KOPT-K1 (cell line): Measurements from ENCODE around the gene GRIN2C.

ENCODE experiments used
- H3K27ac ChIP-seq: fragments of 200-600 bp; sonication (generic); 2 replicates; pipeline ENCODE4 v1.5.1; 2016; ENCODE audit warnings: antibody characterized with exemption, mild to moderate bottlenecking, low read depth, low read length; ENCODE audit not compliant: poor library complexity, severe bottlenecking
- H3K36me3 ChIP-seq: fragments of 200-600 bp; sonication (generic); 2 replicates; pipeline ENCODE4 v1.5.1; 2017; ENCODE audit warnings: antibody characterized with exemption, mild to moderate bottlenecking, low read length, moderate library complexity; ENCODE audit not compliant: insufficient read depth
- H3K9me3 ChIP-seq: fragments of 200-600 bp; sonication (generic); 2 replicates; pipeline ENCODE4 v1.5.1; 2017; ENCODE audit warnings: antibody characterized with exemption, low read length, mild to moderate bottlenecking; ENCODE audit not compliant: insufficient read depth, poor library complexity, severe bottlenecking

GRIN2C gene

GRCh38 chr17:74862919-74863318, 3.2 kb upstream of the GRIN2C start:
- H3K36me3 ChIP-seq: peaks cover 10% of the 10 kb centered on the region; the same call in 1 of the 2 replicates
- H3K27ac ChIP-seq: no peak overlapping the region
- no peaks in the 10 kb centered on the region for H3K9me3 ChIP-seq

GRCh38 chr17:74862108-74862901, 2.6 kb upstream of the GRIN2C start:
- no peak overlapping the region for H3K27ac ChIP-seq
- H3K9me3 ChIP-seq: no peaks in the 10 kb centered on the region

GRCh38 chr17:74861662-74862107, 2.0 kb upstream of the GRIN2C start:
- H3K36me3 ChIP-seq: peaks cover 10% of the 10 kb centered on the region; the same call in 1 of the 2 replicates
- no peak overlapping the region for H3K27ac ChIP-seq
- H3K9me3 ChIP-seq: no peaks in the 10 kb centered on the region

More at GRCh38 chr17:74862108-74862901, 2.6 kb upstream of the GRIN2C start:
- peaks cover 10% of the 10 kb centered on the region; the same call in 1 of the 2 replicates for H3K36me3 ChIP-seq

GRCh38 chr17:74860872-74861661, 1.4 kb upstream of the GRIN2C start:
- no peak overlapping the region for H3K27ac ChIP-seq
- no peaks in the 10 kb centered on the region for H3K9me3 ChIP-seq
- H3K36me3 ChIP-seq: peaks cover 10% of the 10 kb centered on the region; the same call in 1 of the 2 replicates

- peaks cover 6% of the 10 kb centered on the region; the same call in 1 of the 2 replicates for H3K36me3 ChIP-seq
- no peak overlapping the region for H3K27ac ChIP-seq
- no peaks in the 10 kb centered on the region for H3K9me3 ChIP-seq
These were observed 665 bp upstream of the GRIN2C start for GRCh38 chr17:74860229-74860871.

- no peak overlapping the region for H3K27ac ChIP-seq
- no peaks in the 10 kb centered on the region for H3K9me3 ChIP-seq
- 0 out of 2 replicates have a peak, but pooled peaks cover 4% of the 10 kb centered on the region for H3K36me3 ChIP-seq
These were observed 820 bp downstream of the GRIN2C start for GRCh38 chr17:74858672-74859458.

- H3K36me3 ChIP-seq: no peaks in the 10 kb centered on the region
- H3K27ac ChIP-seq: no peak overlapping the region
- no peaks in the 10 kb centered on the region for H3K9me3 ChIP-seq
These were observed 2.5 kb downstream of the GRIN2C start for GRCh38 chr17:74857191-74857590.

- H3K36me3 ChIP-seq: no peaks in the 10 kb centered on the region
- H3K9me3 ChIP-seq: no peaks in the 10 kb centered on the region
These were observed 3.6 kb downstream of the GRIN2C start for GRCh38 chr17:74856112-74856511.

GRCh38 chr17:74855323-74855722, 4.4 kb downstream of the GRIN2C start:
- no peaks in the 10 kb centered on the region for H3K36me3 ChIP-seq
- H3K27ac ChIP-seq: no peak overlapping the region
- no peaks in the 10 kb centered on the region for H3K9me3 ChIP-seq

More at GRCh38 chr17:74856112-74856511, 3.6 kb downstream of the GRIN2C start:
- H3K27ac ChIP-seq: no peak overlapping the region

- Histone ChIP-seq H3K9me3 (no peaks in the 10 kb centered on the region), H3K36me3 (no peaks in the 10 kb centered on the region), H3K27ac (no peak overlapping the region)
These were observed 4.9 kb downstream of the GRIN2C start for GRCh38 chr17:74854792-74855191.

- Histone ChIP-seq H3K9me3 (no peaks in the 10 kb centered on the region), H3K27ac (no peak overlapping the region), H3K36me3 (no peaks in the 10 kb centered on the region)
These were observed 6.0 kb downstream of the GRIN2C start for GRCh38 chr17:74853669-74854068.

GRCh38 chr17:74853048-74853397, 6.7 kb downstream of the GRIN2C start:
- H3K9me3 ChIP-seq: no peaks in the 10 kb centered on the region
- H3K27ac ChIP-seq: no peak overlapping the region
- no peaks in the 10 kb centered on the region for H3K36me3 ChIP-seq

- H3K36me3 ChIP-seq: no peaks in the 10 kb centered on the region
- H3K27ac ChIP-seq: no peak overlapping the region
- H3K9me3 ChIP-seq: no peaks in the 10 kb centered on the region
These were observed 7.2 kb downstream of the GRIN2C start for GRCh38 chr17:74852237-74853047.
